HepG2 (cell line): Measurements from ENCODE around the gene MEF2D. TPM values are rescaled to one million over a fixed set of nuclear protein-coding genes. Genes with fewer than 3 reads are reported as not detected.
A peak's percentile ranks its signal among the peaks of the same experiment; 100 is the strongest.

Source experiments
- AHR ChIP-seq: IDR thresholded peaks from 2 replicates; pipeline ENCODE4 v1.6.1; 2018; ENCODE audit warnings: missing genetic modification reagents, missing compliant biosample characterization
- FOSL1 ChIP-seq: sonication (generic); formaldehyde crosslinking; IDR thresholded peaks from 2 replicates; pipeline ENCODE4 v1.9.0; 2021; ENCODE audit warnings: missing genetic modification reagents, borderline replicate concordance
- HOXA9 ChIP-seq: sonication (generic); formaldehyde crosslinking; IDR thresholded peaks from 2 replicates; pipeline ENCODE4 v1.8.1; 2022; ENCODE audit warnings: missing genetic modification reagents, mild to moderate bottlenecking, moderate library complexity, borderline replicate concordance
- MAFG ChIP-seq: sonication (generic); formaldehyde crosslinking; IDR thresholded peaks from 2 replicates; pipeline ENCODE4 v1.5.1; 2020; ENCODE audit warnings: mild to moderate bottlenecking, missing genetic modification reagents
- MBNL3 ChIP-seq: fragments of 250-450 bp; sonication (Bioruptor Pico); conservative IDR thresholded peaks from 2 replicates; pipeline ENCODE4 v1.8.0; 2022; ENCODE audit warnings: mild to moderate bottlenecking, inconsistent platforms
- MEIS1 ChIP-seq: sonication (generic); formaldehyde crosslinking; IDR thresholded peaks from 2 replicates; pipeline ENCODE4 v1.9.0; 2021; ENCODE audit warnings: mild to moderate bottlenecking, missing genetic modification reagents, moderate library complexity, borderline replicate concordance
- MTA3 ChIP-seq: sonication (generic); formaldehyde crosslinking; IDR thresholded peaks from 2 replicates; pipeline ENCODE4 v1.4.0; 2020; ENCODE audit warnings: missing genetic modification reagents
- NFRKB ChIP-seq: fragments of 450-650 bp; IDR thresholded peaks from 2 replicates; pipeline ENCODE4 v1.6.1; 2017
- RARA ChIP-seq: IDR thresholded peaks from 2 replicates; pipeline ENCODE4 v1.6.1; 2016; ENCODE audit warnings: missing genetic modification reagents, missing compliant biosample characterization
- SALL2 ChIP-seq: sonication (generic); formaldehyde crosslinking; IDR thresholded peaks from 2 replicates; pipeline ENCODE4 v1.8.1; 2023; ENCODE audit warnings: mild to moderate bottlenecking, missing genetic modification reagents, inconsistent platforms
- SIX1 ChIP-seq: sonication (generic); formaldehyde crosslinking; IDR thresholded peaks from 2 replicates; pipeline ENCODE4 v1.4.0; 2020; ENCODE audit warnings: missing genetic modification reagents, borderline replicate concordance
- ZBTB44 ChIP-seq: sonication (generic); formaldehyde crosslinking; IDR thresholded peaks from 2 replicates; pipeline ENCODE4 v1.4.0; 2020; ENCODE audit warnings: missing genetic modification reagents
- ZNF124 ChIP-seq: sonication (generic); formaldehyde crosslinking; IDR thresholded peaks from 2 replicates; pipeline ENCODE4 v1.4.0; 2020; ENCODE audit warnings: missing genetic modification reagents
- ZNF234 ChIP-seq: sonication (generic); formaldehyde crosslinking; conservative IDR thresholded peaks from 2 replicates; pipeline ENCODE4 v1.5.1; 2020; ENCODE audit warnings: mild to moderate bottlenecking, missing genetic modification reagents
- ZNF24 ChIP-seq: fragments of 450-650 bp; IDR thresholded peaks from 2 replicates; pipeline ENCODE4 v1.6.1; 2017; ENCODE audit warnings: antibody characterized with exemption, mild to moderate bottlenecking
- ZNF337 ChIP-seq: sonication (generic); formaldehyde crosslinking; IDR thresholded peaks from 2 replicates; pipeline ENCODE4 v1.5.1; 2020; ENCODE audit warnings: missing genetic modification reagents, low read depth, mild to moderate bottlenecking, borderline replicate concordance
- ZSCAN20 ChIP-seq: sonication (generic); formaldehyde crosslinking; IDR thresholded peaks from 2 replicates; pipeline ENCODE4 v1.4.0; 2020; ENCODE audit warnings: missing genetic modification reagents, mild to moderate bottlenecking, borderline replicate concordance
- polyA plus RNA-seq, 8 experiments: library from polyadenylated mRNA; depleted of rRNA in 3 of 8; stranded (reverse) in 7 of 8; unstranded in 1 of 8; fragments of >200 nt; fragmentation: Illumina TruSeq in 4 of 8; extraction: Trizol in 4 of 8; gene quantifications; 2 replicates each; pipeline versions ENCODE4 v1.2.1 to v1.2.3, GENCODE V29; 2011 to 2016; ENCODE audit warnings: low read depth in 4 of 8, missing spikeins in 1 of 8, mixed read lengths in 1 of 8; ENCODE audit not compliant: insufficient read depth in 1 of 8
- total RNA-seq, 5 experiments: library from RNA; depleted of rRNA; stranded (reverse); fragments of >200 nt; fragmentation: Illumina TruSeq; extraction: Trizol; gene quantifications; 2 replicates each; pipeline ENCODE4 v1.2.3, GENCODE V29; 2016; ENCODE audit warnings: low read depth in 1 of 5
- TF ChIP-seq, protein P1 (sequence below): sonication (generic); formaldehyde crosslinking; IDR thresholded peaks from 2 replicates; pipeline ENCODE4 v1.4.0; 2020; ENCODE audit warnings: missing genetic modification reagents
- TF ChIP-seq, protein P2 (sequence below): IDR thresholded peaks from 2 replicates; pipeline ENCODE4 v1.6.1; 2016; ENCODE audit warnings: low read depth, borderline replicate concordance
- TF ChIP-seq, protein P3 (sequence below): sonication (generic); formaldehyde crosslinking; IDR thresholded peaks from 2 replicates; pipeline ENCODE4 v1.4.0; 2020; ENCODE audit warnings: low read depth, missing genetic modification reagents

MEF2D gene
- total and polyA plus RNA-seq, 2 of the 13 experiments (the other 11 are each of a cell fraction or from before 2014, with no cell fraction given) = 1.6 to 3.9 TPM

DNA sequence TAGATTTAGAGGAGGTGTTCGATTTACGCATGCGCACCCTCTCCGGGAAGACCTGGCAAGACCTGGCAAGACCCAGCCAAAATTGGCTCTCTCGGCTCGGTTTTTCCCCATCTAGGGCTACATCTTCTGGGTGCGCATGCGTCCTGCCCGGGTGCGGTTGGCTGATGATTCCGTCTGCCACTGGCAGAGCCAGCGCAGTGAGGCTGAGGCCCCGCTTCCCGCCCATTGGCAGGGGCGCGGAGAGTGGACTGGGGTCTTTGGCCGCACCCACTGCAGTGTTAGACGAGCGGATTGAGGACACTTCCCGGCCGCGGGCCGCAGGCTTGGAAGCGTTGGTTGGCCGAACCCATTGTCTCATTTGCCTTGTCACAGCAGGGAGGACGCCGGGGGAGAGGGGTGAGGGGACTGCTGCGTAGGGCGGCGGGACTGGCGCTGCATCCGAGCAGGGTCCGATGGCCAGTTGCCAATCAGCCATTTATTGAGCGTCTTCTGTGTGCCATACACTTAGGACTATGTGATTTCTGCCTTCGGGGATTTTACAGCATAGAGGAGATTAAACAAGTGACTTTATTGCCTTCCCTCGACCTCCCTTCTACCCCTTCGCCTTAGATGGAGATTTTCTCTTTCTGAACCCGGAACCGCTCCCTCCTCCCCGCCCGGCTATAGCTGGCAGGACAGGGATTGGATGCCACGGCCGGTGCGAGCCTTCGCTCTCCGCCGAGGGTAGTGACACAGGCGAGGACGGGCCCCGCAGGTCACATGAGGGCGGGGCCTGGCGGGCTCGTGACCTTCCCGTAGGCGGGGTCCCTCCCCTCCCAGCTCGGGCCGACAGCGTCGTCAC, 43.7 kb downstream of the MEF2D start (continued):
- TF ChIP-seq, protein P1, sequence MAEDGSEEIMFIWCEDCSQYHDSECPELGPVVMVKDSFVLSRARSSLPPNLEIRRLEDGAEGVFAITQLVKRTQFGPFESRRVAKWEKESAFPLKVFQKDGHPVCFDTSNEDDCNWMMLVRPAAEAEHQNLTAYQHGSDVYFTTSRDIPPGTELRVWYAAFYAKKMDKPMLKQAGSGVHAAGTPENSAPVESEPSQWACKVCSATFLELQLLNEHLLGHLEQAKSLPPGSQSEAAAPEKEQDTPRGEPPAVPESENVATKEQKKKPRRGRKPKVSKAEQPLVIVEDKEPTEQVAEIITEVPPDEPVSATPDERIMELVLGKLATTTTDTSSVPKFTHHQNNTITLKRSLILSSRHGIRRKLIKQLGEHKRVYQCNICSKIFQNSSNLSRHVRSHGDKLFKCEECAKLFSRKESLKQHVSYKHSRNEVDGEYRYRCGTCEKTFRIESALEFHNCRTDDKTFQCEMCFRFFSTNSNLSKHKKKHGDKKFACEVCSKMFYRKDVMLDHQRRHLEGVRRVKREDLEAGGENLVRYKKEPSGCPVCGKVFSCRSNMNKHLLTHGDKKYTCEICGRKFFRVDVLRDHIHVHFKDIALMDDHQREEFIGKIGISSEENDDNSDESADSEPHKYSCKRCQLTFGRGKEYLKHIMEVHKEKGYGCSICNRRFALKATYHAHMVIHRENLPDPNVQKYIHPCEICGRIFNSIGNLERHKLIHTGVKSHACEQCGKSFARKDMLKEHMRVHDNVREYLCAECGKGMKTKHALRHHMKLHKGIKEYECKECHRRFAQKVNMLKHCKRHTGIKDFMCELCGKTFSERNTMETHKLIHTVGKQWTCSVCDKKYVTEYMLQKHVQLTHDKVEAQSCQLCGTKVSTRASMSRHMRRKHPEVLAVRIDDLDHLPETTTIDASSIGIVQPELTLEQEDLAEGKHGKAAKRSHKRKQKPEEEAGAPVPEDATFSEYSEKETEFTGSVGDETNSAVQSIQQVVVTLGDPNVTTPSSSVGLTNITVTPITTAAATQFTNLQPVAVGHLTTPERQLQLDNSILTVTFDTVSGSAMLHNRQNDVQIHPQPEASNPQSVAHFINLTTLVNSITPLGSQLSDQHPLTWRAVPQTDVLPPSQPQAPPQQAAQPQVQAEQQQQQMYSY (CRISPR knock-in tag) = peak; percentile 58; the same call in 1 of the 2 replicates
- TF ChIP-seq ZNF337 (no peak), ZBTB44 (CRISPR knock-in tag) (0 out of 2 replicates have a peak, but pooled peaks have one; percentile 38), MTA3 (CRISPR knock-in tag) (no peak), ZNF24 (no peak), NFRKB (no peak), SALL2 (peak; percentile 79), ZNF234 (CRISPR knock-in tag) (no peak), HOXA9 (CRISPR knock-in tag) (no peak; the same call in 1 of the 2 replicates), ZSCAN20 (peak; percentile 69; the same call in 1 of the 2 replicates), SIX1 (CRISPR knock-in tag) (no peak), FOSL1 (no peak), MAFG (CRISPR knock-in tag) (no peak), AHR (no peak), MBNL3 (CRISPR knock-in tag) (no peak), ZNF124 (CRISPR knock-in tag) (no peak), MEIS1 (peak; percentile 95), RARA (CRISPR knock-in tag) (peak; percentile 70)
- TF ChIP-seq, protein P2, sequence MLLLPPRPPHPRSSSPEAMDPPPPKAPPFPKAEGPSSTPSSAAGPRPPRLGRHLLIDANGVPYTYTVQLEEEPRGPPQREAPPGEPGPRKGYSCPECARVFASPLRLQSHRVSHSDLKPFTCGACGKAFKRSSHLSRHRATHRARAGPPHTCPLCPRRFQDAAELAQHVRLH (CRISPR knock-in tag) = peak; percentile 36; the same call in 1 of the 2 replicates
- TF ChIP-seq, protein P3, sequence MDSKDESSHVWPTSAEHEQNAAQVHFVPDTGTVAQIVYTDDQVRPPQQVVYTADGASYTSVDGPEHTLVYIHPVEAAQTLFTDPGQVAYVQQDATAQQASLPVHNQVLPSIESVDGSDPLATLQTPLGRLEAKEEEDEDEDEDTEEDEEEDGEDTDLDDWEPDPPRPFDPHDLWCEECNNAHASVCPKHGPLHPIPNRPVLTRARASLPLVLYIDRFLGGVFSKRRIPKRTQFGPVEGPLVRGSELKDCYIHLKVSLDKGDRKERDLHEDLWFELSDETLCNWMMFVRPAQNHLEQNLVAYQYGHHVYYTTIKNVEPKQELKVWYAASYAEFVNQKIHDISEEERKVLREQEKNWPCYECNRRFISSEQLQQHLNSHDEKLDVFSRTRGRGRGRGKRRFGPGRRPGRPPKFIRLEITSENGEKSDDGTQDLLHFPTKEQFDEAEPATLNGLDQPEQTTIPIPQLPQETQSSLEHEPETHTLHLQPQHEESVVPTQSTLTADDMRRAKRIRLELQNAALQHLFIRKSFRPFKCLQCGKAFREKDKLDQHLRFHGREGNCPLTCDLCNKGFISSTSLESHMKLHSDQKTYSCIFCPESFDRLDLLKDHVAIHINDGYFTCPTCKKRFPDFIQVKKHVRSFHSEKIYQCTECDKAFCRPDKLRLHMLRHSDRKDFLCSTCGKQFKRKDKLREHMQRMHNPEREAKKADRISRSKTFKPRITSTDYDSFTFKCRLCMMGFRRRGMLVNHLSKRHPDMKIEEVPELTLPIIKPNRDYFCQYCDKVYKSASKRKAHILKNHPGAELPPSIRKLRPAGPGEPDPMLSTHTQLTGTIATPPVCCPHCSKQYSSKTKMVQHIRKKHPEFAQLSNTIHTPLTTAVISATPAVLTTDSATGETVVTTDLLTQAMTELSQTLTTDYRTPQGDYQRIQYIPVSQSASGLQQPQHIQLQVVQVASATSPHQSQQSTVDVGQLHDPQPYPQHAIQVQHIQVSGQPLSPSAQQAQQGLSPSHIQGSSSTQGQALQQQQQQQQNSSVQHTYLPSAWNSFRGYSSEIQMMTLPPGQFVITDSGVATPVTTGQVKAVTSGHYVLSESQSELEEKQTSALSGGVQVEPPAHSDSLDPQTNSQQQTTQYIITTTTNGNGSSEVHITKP (CRISPR knock-in tag) = no peak
